Liver (tissue), 9 donors: Measurements from ENCODE around the gene PCBD1. TPM values are rescaled to one million over a fixed set of nuclear protein-coding genes. Genes with fewer than 3 reads are reported as not detected.

Source experiments
- DNase-seq: peaks from one replicate; pipeline ENCODE4 v3.0.0-alpha.2; 2017; ENCODE audit warnings: low spot score
- H3K27ac ChIP-seq, 2 donors: one replicate each; pipeline ENCODE4 v1.7.0; 2013; ENCODE audit warnings: inconsistent platforms in 2 of 2, low read length in 2 of 2, control low read depth in 1 of 2, low read depth in 1 of 2, mild to moderate bottlenecking in 1 of 2
- H3K27me3 ChIP-seq, 4 donors: one replicate each; pipeline versions ENCODE4 v1.6.1 to v1.7.0; 2013; ENCODE audit warnings: low read length in 3 of 4, inconsistent platforms in 1 of 4, mild to moderate bottlenecking in 1 of 4, moderate library complexity in 1 of 4; ENCODE audit not compliant: control insufficient read depth in 4 of 4, insufficient read depth in 4 of 4
- H3K36me3 ChIP-seq, 4 donors: one replicate each; pipeline versions ENCODE4 v1.6.1 to v1.7.0; 2013; ENCODE audit warnings: low read length in 3 of 4, mild to moderate bottlenecking in 3 of 4, low read depth in 1 of 4, moderate library complexity in 1 of 4; ENCODE audit not compliant: control insufficient read depth in 4 of 4, insufficient read depth in 3 of 4
- H3K4me1 ChIP-seq, 4 donors: one replicate each; pipeline versions ENCODE4 v1.6.1 to v1.7.0; 2013; ENCODE audit warnings: low read length in 3 of 4, mild to moderate bottlenecking in 3 of 4, moderate library complexity in 1 of 4; ENCODE audit not compliant: control insufficient read depth in 4 of 4, insufficient read depth in 4 of 4
- H3K4me3 ChIP-seq, 3 donors: one replicate each; pipeline versions ENCODE4 v1.6.1 to v1.7.0; 2013; ENCODE audit warnings: low read length in 3 of 3, control low read depth in 1 of 3, low read depth in 1 of 3, mild to moderate bottlenecking in 1 of 3
- H3K9ac ChIP-seq, 2 donors: one replicate each; pipeline ENCODE4 v1.7.0; 2013; ENCODE audit warnings: low read length in 2 of 2, mild to moderate bottlenecking in 2 of 2, moderate library complexity in 2 of 2, control low read depth in 1 of 2, low read depth in 1 of 2
- H3K9me3 ChIP-seq, 4 donors: one replicate each; pipeline versions ENCODE4 v1.6.1 to v1.7.0; 2013; ENCODE audit warnings: low read length in 3 of 4; ENCODE audit not compliant: control insufficient read depth in 4 of 4
- ATF3 ChIP-seq: IDR thresholded peaks from 2 replicates; pipeline ENCODE4 v1.6.1; 2016; ENCODE audit warnings: antibody characterized with exemption
- CTCF ChIP-seq: fragments of 150-350 bp; IDR thresholded peaks from 2 replicates; pipeline ENCODE4 v1.5.1; 2017; ENCODE audit warnings: improper control_type of control experiment, low read depth, low read length; ENCODE audit not compliant: missing input control
- EGR1 ChIP-seq, 2 donors: IDR thresholded peaks; 2 replicates each; pipeline ENCODE4 v1.6.1; 2016 to 2018; ENCODE audit warnings: antibody characterized with exemption in 2 of 2, low read depth in 2 of 2
- FOXA1 ChIP-seq: IDR thresholded peaks from 2 replicates; pipeline ENCODE4 v1.6.1; 2016; ENCODE audit warnings: antibody characterized with exemption
- FOXA2 ChIP-seq: IDR thresholded peaks from 2 replicates; pipeline ENCODE4 v1.6.1; 2016; ENCODE audit warnings: antibody characterized with exemption
- GABPA ChIP-seq, 2 donors: IDR thresholded peaks in 1 of 2; conservative IDR thresholded peaks in 1 of 2; 2 replicates each; pipeline ENCODE4 v1.6.1; 2016; ENCODE audit warnings: antibody characterized with exemption in 2 of 2, mild to moderate bottlenecking in 1 of 2, moderate library complexity in 1 of 2
- HNF4A ChIP-seq, 2 donors: conservative IDR thresholded peaks; 2 replicates each; pipeline ENCODE4 v1.6.1; 2016; ENCODE audit warnings: antibody characterized with exemption in 2 of 2, mild to moderate bottlenecking in 2 of 2
- HNF4G ChIP-seq: IDR thresholded peaks from 2 replicates; pipeline ENCODE4 v1.6.1; 2016; ENCODE audit warnings: antibody characterized with exemption
- JUND ChIP-seq, 2 donors: IDR thresholded peaks; 2 replicates each; pipeline ENCODE4 v1.6.1; 2016; ENCODE audit warnings: antibody characterized with exemption in 2 of 2
- MAX ChIP-seq: IDR thresholded peaks from 2 replicates; pipeline ENCODE4 v1.6.1; 2016; ENCODE audit warnings: antibody characterized with exemption
- RAD21 ChIP-seq, 2 donors: IDR thresholded peaks; 2 replicates each; pipeline ENCODE4 v1.6.1; 2016; ENCODE audit warnings: antibody characterized with exemption in 2 of 2, mild to moderate bottlenecking in 2 of 2
- REST ChIP-seq: IDR thresholded peaks from 2 replicates; pipeline ENCODE4 v1.6.1; 2016; ENCODE audit warnings: antibody characterized with exemption, mild to moderate bottlenecking
- RXRA ChIP-seq, 2 donors: IDR thresholded peaks; 2 replicates each; pipeline ENCODE4 v1.6.1; 2017 to 2018; ENCODE audit warnings: antibody characterized with exemption in 2 of 2, mild to moderate bottlenecking in 1 of 2
- SP1 ChIP-seq: IDR thresholded peaks from 2 replicates; pipeline ENCODE4 v1.6.1; 2018; ENCODE audit warnings: antibody characterized with exemption, mild to moderate bottlenecking
- YY1 ChIP-seq: IDR thresholded peaks from 2 replicates; pipeline ENCODE4 v1.6.1; 2016; ENCODE audit warnings: antibody characterized with exemption, mild to moderate bottlenecking
- ZBTB33 ChIP-seq: IDR thresholded peaks from 2 replicates; pipeline ENCODE4 v1.6.1; 2016; ENCODE audit warnings: antibody characterized with exemption
- WGBS: extraction: QIAGEN DNeasy Blood & Tissue Kit; methylation state at CpG from one replicate; pipeline ENCODE4 v1.1.7; 2013; 5-methylcytosine and 5-hydroxymethylcytosine counted together
- polyA plus RNA-seq, 2 donors: library from polyadenylated mRNA; stranded (reverse) in 1 of 2; unstranded in 1 of 2; fragments of 200-250 nt in 1 of 2; fragments of >200 nt in 1 of 2; fragmentation: Nextera tagmentation in 1 of 2; extraction: Ambion mirVana in 1 of 2; gene quantifications; one replicate each; pipeline versions ENCODE4 v1.2.1 to v1.2.3, GENCODE V29; 2013 to 2015
- total RNA-seq, 2 donors: library from RNA; depleted of rRNA; stranded (reverse); fragments of >200 nt; gene quantifications; one replicate each; pipeline ENCODE4 v1.2.3, GENCODE V29; 2014
- donor health status: healthy.
- donor health status: healthy.
- donor health status: healthy.
- donor health status: healthy.
- donor health status: healthy.

Gene PCBD1
- total and polyA plus RNA-seq, 4 donors, result 72.0 to 458 (median 171) TPM

GRCh38 chr10:70937661-70938060, 49.3 kb upstream of the PCBD1 start:
- no peaks in the 10 kb centered on the region for H3K4me1 ChIP-seq
- no peak overlapping the region for H3K9ac ChIP-seq
- H3K36me3 ChIP-seq, result no peaks in the 10 kb centered on the region
- peaks cover 0 to 3% (median 0%) of the 10 kb centered on the region in 4 donors for H3K27me3 ChIP-seq
- H3K4me3 ChIP-seq, result no peak overlapping the region
- 82% methylated on average over 7 of the region's 7 CpGs for WGBS
- H3K9me3 ChIP-seq, result no peaks in the 10 kb centered on the region
- DNase-seq, result no peak
- no peak for TF ChIP-seq JUND (IDR thresholded peaks at IDR 0.05)
- no peak for TF ChIP-seq RAD21 (IDR thresholded peaks at IDR 0.05)
- no peak for TF ChIP-seq FOXA2
- no peak for TF ChIP-seq FOXA1
- no peak for TF ChIP-seq ZBTB33
- no peak for TF ChIP-seq SP1
- TF ChIP-seq HNF4G, result no peak
- TF ChIP-seq REST, result no peak
- TF ChIP-seq HNF4A (conservative IDR thresholded peaks at IDR 0.05), result no peak
- no peak for TF ChIP-seq EGR1 (IDR thresholded peaks at IDR 0.05; ENCODE audit: low read depth in 2 of 2)
- TF ChIP-seq MAX, result no peak
- no peak for TF ChIP-seq RXRA (IDR thresholded peaks at IDR 0.05)
- TF ChIP-seq ATF3, result no peak
- no peak for TF ChIP-seq CTCF
- no peak overlapping the region for H3K27ac ChIP-seq

- no peaks in the 10 kb centered on the region for H3K4me1 ChIP-seq
- H3K9ac ChIP-seq, result no peak overlapping the region
- H3K27ac ChIP-seq, result no peak overlapping the region
- H3K4me3 ChIP-seq, result no peak overlapping the region
- no peaks in the 10 kb centered on the region for H3K9me3 ChIP-seq
- H3K36me3 ChIP-seq, result no peaks in the 10 kb centered on the region
- H3K27me3 ChIP-seq, result peaks cover 0 to 3% (median 0%) of the 10 kb centered on the region in 4 donors
- WGBS, result 85% methylated on average over 6 of the region's 6 CpGs
- DNase-seq, result no peak
- no peak for TF ChIP-seq YY1
- no peak for TF ChIP-seq FOXA1
- TF ChIP-seq REST, result no peak
- no peak for TF ChIP-seq ATF3
- no peak for TF ChIP-seq RXRA (IDR thresholded peaks at IDR 0.05)
- no peak for TF ChIP-seq HNF4A (conservative IDR thresholded peaks at IDR 0.05)
- TF ChIP-seq RAD21 (IDR thresholded peaks at IDR 0.05), result no peak
- TF ChIP-seq CTCF, result no peak
- TF ChIP-seq JUND (IDR thresholded peaks at IDR 0.05), result no peak
- TF ChIP-seq MAX, result no peak
- no peak for TF ChIP-seq FOXA2
- no peak for TF ChIP-seq HNF4G
- TF ChIP-seq SP1, result no peak
- no peak for TF ChIP-seq GABPA (IDR thresholded peaks at IDR 0.05 in 1 of 2, conservative IDR thresholded peaks at IDR 0.05 in 1 of 2)
These were observed 47.7 kb upstream of the PCBD1 start for GRCh38 chr10:70936111-70936510.
